ENCODE data around the gene DOCK1. TPM values are rescaled to one million over a fixed set of nuclear protein-coding genes. Genes with fewer than 3 reads are reported as not detected.

Gene DOCK1
- total RNA-seq, 2 experiments from 2014 or later = not detected

DNA sequence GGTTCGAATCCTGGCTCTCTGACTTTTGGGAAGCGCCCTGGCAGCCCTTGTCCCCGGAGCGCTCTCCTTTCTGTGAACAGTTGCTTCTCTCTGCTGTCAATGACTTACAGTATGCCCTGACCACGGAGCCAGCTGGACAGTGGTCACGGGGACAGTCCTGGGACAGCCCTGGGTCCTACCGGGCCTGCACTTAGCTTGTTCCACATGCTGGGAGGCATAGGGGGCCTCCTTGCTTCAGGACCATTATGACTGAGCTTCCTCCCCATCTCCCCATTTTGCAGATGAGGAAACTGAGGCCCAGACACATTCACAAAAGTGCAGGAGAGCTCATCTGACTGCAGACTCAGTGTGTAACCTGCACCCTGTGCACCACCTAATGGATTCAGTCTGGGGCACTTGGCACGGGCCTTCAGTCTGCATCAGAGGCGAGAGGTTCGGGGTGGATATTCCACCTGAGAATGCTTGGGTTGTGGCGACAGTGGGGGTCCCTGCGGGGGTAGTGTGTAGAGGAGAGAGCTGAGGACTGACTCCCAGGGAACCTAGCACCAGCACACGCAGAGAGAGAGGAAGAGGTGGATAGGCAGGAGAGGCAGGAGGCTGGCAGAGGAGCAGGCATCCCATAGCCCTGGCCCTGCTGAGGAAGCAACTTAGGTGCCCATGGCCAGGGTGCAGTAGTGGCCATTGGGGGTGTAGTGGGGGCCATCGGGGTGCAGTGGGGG lies 1.6 kb downstream of the DOCK1 start:
- ATAC-seq (ENCODE audit: poor library complexity) = no peak
- CTCF ChIA-PET = no interaction called here
- H3K4me3 Mint-ChIP-seq = no peak overlapping the region

DNA sequence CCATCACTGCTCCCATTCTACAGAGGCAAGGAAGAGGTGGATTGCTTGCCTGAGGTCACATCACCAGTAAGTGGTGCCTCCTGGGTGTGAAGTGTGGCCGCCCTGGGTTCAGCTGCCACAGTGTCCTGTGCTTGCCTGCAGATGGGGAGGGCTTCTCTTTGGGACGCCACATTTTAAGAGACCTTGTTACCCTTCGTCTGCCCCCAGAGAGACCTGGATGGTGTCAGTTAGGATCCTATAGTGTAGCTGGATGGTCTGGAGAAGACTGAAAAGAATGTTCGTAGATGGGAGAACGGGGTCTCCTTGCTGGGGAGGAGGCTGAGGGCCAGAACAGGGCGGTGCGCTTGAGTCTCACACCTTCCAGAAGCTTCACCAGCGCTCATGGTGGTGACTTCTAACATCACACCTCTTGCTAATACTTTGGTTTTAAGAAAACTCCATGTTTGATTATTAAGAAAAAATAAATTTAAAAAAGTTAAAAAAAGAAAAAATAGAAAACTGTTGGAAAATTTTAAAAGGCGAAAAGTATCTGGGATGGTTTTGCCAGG lies 2.3 kb downstream of the DOCK1 start:
- peaks cover 0 to 42% of the 10 kb centered on the region in 2 experiments for H3K9me3 ChIP-seq (ENCODE audit: control insufficient read depth in 1 of 2, insufficient read depth in 1 of 2, low read length in 2 of 2)
- H3K27ac ChIP-seq (ENCODE audit: low read depth in 1 of 2, low read length in 2 of 2) = no peak overlapping the region
- H3K4me1 ChIP-seq (ENCODE audit: insufficient read depth, low read length) = peaks cover 2% of the 10 kb centered on the region
- no peaks in the 10 kb centered on the region for H3K36me3 ChIP-seq (ENCODE audit: insufficient read depth, low read length)
- H3K9me3 Mint-ChIP-seq = no peaks in the 10 kb centered on the region
- H3K36me3 Mint-ChIP-seq (ENCODE audit: low read depth) = no peaks in the 10 kb centered on the region
- H3K4me3 ChIP-seq (ENCODE audit: low read length) = no peak overlapping the region
- no peak overlapping the region for H3K4me3 Mint-ChIP-seq
- intact Hi-C loops (cut with DNase I, micrococcal nuclease) = no loop called here
- TF ChIP-seq, protein P1, sequence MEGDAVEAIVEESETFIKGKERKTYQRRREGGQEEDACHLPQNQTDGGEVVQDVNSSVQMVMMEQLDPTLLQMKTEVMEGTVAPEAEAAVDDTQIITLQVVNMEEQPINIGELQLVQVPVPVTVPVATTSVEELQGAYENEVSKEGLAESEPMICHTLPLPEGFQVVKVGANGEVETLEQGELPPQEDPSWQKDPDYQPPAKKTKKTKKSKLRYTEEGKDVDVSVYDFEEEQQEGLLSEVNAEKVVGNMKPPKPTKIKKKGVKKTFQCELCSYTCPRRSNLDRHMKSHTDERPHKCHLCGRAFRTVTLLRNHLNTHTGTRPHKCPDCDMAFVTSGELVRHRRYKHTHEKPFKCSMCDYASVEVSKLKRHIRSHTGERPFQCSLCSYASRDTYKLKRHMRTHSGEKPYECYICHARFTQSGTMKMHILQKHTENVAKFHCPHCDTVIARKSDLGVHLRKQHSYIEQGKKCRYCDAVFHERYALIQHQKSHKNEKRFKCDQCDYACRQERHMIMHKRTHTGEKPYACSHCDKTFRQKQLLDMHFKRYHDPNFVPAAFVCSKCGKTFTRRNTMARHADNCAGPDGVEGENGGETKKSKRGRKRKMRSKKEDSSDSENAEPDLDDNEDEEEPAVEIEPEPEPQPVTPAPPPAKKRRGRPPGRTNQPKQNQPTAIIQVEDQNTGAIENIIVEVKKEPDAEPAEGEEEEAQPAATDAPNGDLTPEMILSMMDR (IDR thresholded peaks at IDR 0.05) = no peak
- DNase-seq (no peak), ATAC-seq (ENCODE audit: poor library complexity) (no peak)
- ChIA-PET CTCF (no interaction called here), POLR2A (no interaction called here)
- peaks cover 10 to 16% of the 10 kb centered on the region in 2 experiments for H3K27me3 ChIP-seq (ENCODE audit: control insufficient read depth in 1 of 2, insufficient read depth in 2 of 2, low read length in 2 of 2)
- H3K27ac Mint-ChIP-seq = no peak overlapping the region
- H3K27me3 Mint-ChIP-seq = peaks cover 32% of the 10 kb centered on the region
- no peaks in the 10 kb centered on the region for H3K4me1 Mint-ChIP-seq (ENCODE audit: low read depth)

More for the DNA sequence above, 1.6 kb downstream of the DOCK1 start:
- POLR2A ChIA-PET = no interaction called here
- no peak for DNase-seq
- Histone ChIP-seq H3K4me1 (ENCODE audit: insufficient read depth, low read length) (peaks cover 2% of the 10 kb centered on the region), H3K27me3 (ENCODE audit: control insufficient read depth in 1 of 2, insufficient read depth in 2 of 2, low read length in 2 of 2) (peaks cover 10 to 16% of the 10 kb centered on the region in 2 experiments), H3K9me3 (ENCODE audit: control insufficient read depth in 1 of 2, insufficient read depth in 1 of 2, low read length in 2 of 2) (peaks cover 0 to 43% of the 10 kb centered on the region in 2 experiments), H3K36me3 (ENCODE audit: insufficient read depth, low read length) (no peaks in the 10 kb centered on the region), H3K4me3 (ENCODE audit: low read length) (no peak overlapping the region), H3K27ac (ENCODE audit: low read depth in 1 of 2, low read length in 2 of 2) (no peak overlapping the region)
- no peaks in the 10 kb centered on the region for H3K9me3 Mint-ChIP-seq
- peaks cover 32% of the 10 kb centered on the region for H3K27me3 Mint-ChIP-seq
- no peaks in the 10 kb centered on the region for H3K4me1 Mint-ChIP-seq (ENCODE audit: low read depth)
- intact Hi-C loops (cut with DNase I, micrococcal nuclease) = no loop called here
- H3K36me3 Mint-ChIP-seq (ENCODE audit: low read depth) = no peaks in the 10 kb centered on the region
- no peak overlapping the region for H3K27ac Mint-ChIP-seq
- TF ChIP-seq, protein P1 (IDR thresholded peaks at IDR 0.05) = no peak

DNA sequence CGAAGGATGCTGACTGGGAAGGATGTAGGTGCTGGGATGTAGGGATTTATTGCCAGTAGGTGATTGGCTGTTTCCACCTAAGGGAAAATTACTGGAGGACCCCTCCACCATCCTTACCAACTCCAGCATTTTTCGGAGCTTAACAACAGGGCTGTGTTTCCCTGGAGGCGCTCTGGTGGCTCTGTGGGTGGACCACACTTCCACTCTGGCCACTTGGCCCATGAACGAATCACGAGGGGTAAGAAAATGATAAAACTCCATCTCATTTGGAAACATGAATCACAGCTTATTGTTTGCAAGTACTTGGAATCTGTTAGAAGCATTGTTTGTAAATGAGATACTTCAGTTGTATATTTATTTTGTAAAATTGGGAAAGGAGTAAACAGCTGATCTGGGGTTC lies 3.0 kb downstream of the DOCK1 start:
- DNase-seq (no peak), ATAC-seq (ENCODE audit: poor library complexity) (no peak)
- intact Hi-C loops (cut with DNase I, micrococcal nuclease) = no loop called here
- peaks cover 2% of the 10 kb centered on the region for H3K4me1 ChIP-seq (ENCODE audit: insufficient read depth, low read length)
- POLR2A ChIA-PET = no interaction called here
- no peak overlapping the region for H3K27ac ChIP-seq (ENCODE audit: low read depth in 1 of 2, low read length in 2 of 2)
- Mint-ChIP-seq H3K4me1 (ENCODE audit: low read depth) (no peaks in the 10 kb centered on the region), H3K9me3 (no peaks in the 10 kb centered on the region), H3K36me3 (ENCODE audit: low read depth) (no peaks in the 10 kb centered on the region), H3K4me3 (no peak overlapping the region), H3K27me3 (peaks cover 28% of the 10 kb centered on the region), H3K27ac (no peak overlapping the region)
- H3K9me3 ChIP-seq (ENCODE audit: control insufficient read depth in 1 of 2, insufficient read depth in 1 of 2, low read length in 2 of 2) = peaks cover 0 to 37% of the 10 kb centered on the region in 2 experiments
- TF ChIP-seq, protein P1 (IDR thresholded peaks at IDR 0.05) = no peak
- CTCF ChIA-PET = no interaction called here
- H3K27me3 ChIP-seq (ENCODE audit: control insufficient read depth in 1 of 2, insufficient read depth in 2 of 2, low read length in 2 of 2) = peaks cover 10 to 16% of the 10 kb centered on the region in 2 experiments
- H3K4me3 ChIP-seq (ENCODE audit: low read length) = no peak overlapping the region
- no peaks in the 10 kb centered on the region for H3K36me3 ChIP-seq (ENCODE audit: insufficient read depth, low read length)
